PFSK-1 (cell line): ENCODE measurements around the gene PEMT.

Experiments
- POLR2AphosphoS5 ChIP-seq: IDR thresholded peaks from 2 replicates; pipeline ENCODE4 v1.6.1; 2012; ENCODE audit warnings: low read depth, mild to moderate bottlenecking, control low read depth, low read length, moderate library complexity
- REST ChIP-seq, 2 experiments: IDR thresholded peaks; 2 replicates each; pipeline versions ENCODE4 v1.6.1 to v1.8.0; 2011 to 2012; ENCODE audit warnings: low read depth in 2 of 2, low read length in 2 of 2, control low read depth in 1 of 2, inconsistent platforms in 1 of 2, mild to moderate bottlenecking in 1 of 2, moderate library complexity in 1 of 2; ENCODE audit not compliant: insufficient read depth in 1 of 2

DNA sequence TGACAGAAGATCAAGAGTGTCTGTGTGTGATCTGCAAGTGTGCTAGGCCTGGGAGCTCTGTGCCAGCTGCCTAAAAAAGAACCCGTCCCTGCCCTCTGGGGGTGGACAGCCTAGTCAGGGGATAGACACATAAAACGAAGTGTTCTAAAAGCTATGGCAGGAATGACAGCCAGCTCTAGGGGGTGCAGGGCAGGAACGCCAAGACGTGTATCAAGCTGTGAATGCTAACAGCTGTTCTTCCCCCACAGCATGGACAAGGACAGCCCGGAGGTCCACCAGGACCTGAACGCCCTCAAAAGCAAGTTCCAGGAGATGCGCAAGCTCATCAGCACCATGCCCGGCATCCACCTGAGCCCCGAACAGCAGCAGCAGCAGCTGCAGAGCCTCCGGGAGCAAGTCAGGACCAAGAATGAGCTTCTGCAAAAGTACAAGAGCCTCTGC is 100.5 kb downstream of the PEMT start:
- TF ChIP-seq POLR2AphosphoS5 (no peak), REST (IDR thresholded peaks at IDR 0.05; ENCODE audit: insufficient read depth in 1 of 2, low read depth in 2 of 2, low read length in 2 of 2) (no peak)
